Tracheal epithelial cell (primary cell): ENCODE results near the gene STK35. TPM values are rescaled to one million over a fixed set of nuclear protein-coding genes. Genes with fewer than 3 reads are reported as not detected.

Experiments
- total RNA-seq: library from RNA; depleted of rRNA; stranded (reverse); fragments of >200 nt; gene quantifications from 2 replicates; pipeline ENCODE4 v1.2.1, GENCODE V29; 2014

The STK35 gene
- 21.2 and 35.4 TPM in 2 replicates for total RNA-seq

GRCh38 chr20:2101057-2101864, at the start of gene STK35:
STK35 (plus strand) TSS chr20:2101827; CDS start chr20:2101882, 55 bp downstream.

Other genes with a start within 250 kb of the STK35 start
- 8.7 and 15.9 TPM in 2 replicates for gene SIRPA, start 206.4 kb upstream of the STK35 start, total RNA-seq
- gene PDYN, start 107.8 kb upstream of the STK35 start, total RNA-seq = not detected in 2 replicates
- under 0.01 and 0.43 TPM in 2 replicates for gene TGM3, start 194.2 kb downstream of the STK35 start, total RNA-seq